DOHH2 (cell line): ENCODE data around the gene JAML.

Source experiments
- H3F3A ChIP-seq: fragments of 200-600 bp; sonication (generic), shearing (Covaris generic); 2 replicates; pipeline ENCODE4 v1.6.0; 2016; ENCODE audit warnings: antibody characterized with exemption, mild to moderate bottlenecking; ENCODE audit not compliant: control insufficient read depth, insufficient read depth
- H3K27ac ChIP-seq: fragments of 200-600 bp; sonication (generic); 2 replicates; pipeline ENCODE4 v1.5.1; 2014; ENCODE audit warnings: low read depth, mild to moderate bottlenecking, low read length, moderate library complexity
- H3K27me3 ChIP-seq: fragments of 200-600 bp; sonication (generic); 2 replicates; pipeline ENCODE4 v1.6.1; 2014; ENCODE audit warnings: mild to moderate bottlenecking, low read length, mixed read lengths; ENCODE audit not compliant: control insufficient read depth
- H3K36me3 ChIP-seq: fragments of 200-600 bp; sonication (generic); 2 replicates; pipeline ENCODE4 v1.6.1; 2014; ENCODE audit warnings: mild to moderate bottlenecking, low read length, moderate library complexity, mixed read lengths; ENCODE audit not compliant: control insufficient read depth
- H3K4me1 ChIP-seq: fragments of 200-600 bp; sonication (generic); 2 replicates; pipeline ENCODE4 v1.6.1; 2014; ENCODE audit warnings: mild to moderate bottlenecking, low read length, mixed read lengths; ENCODE audit not compliant: control insufficient read depth
- H3K4me2 ChIP-seq: fragments of 200-600 bp; sonication (generic); 2 replicates; pipeline ENCODE4 v1.6.0; 2014; ENCODE audit warnings: mild to moderate bottlenecking, low read length, moderate library complexity
- H3K4me3 ChIP-seq: fragments of 200-600 bp; sonication (generic); 2 replicates; pipeline ENCODE4 v1.5.1; 2014; ENCODE audit warnings: mild to moderate bottlenecking, low read length, mixed read lengths
- H3K79me2 ChIP-seq: fragments of 200-600 bp; sonication (generic); 2 replicates; pipeline ENCODE4 v1.6.1; 2014; ENCODE audit warnings: mild to moderate bottlenecking, low read length, mixed read lengths; ENCODE audit not compliant: control insufficient read depth
- H3K9me2 ChIP-seq: fragments of 200-600 bp; sonication (generic); replicated peaks from 2 replicates; pipeline ENCODE4 v1.6.1; 2014; ENCODE audit warnings: mild to moderate bottlenecking, low read length, mixed read lengths; ENCODE audit not compliant: control insufficient read depth
- H3K9me3 ChIP-seq: fragments of 200-600 bp; sonication (generic); 2 replicates; pipeline ENCODE4 v1.6.1; 2014; ENCODE audit warnings: antibody characterized with exemption, low read length, mixed read lengths; ENCODE audit not compliant: control insufficient read depth, insufficient read depth
- H4K20me1 ChIP-seq: fragments of 200-600 bp; sonication (generic); 2 replicates; pipeline ENCODE4 v1.6.0; 2014; ENCODE audit warnings: low read depth, mild to moderate bottlenecking, antibody characterized with exemption, low read length, moderate library complexity; ENCODE audit not compliant: control insufficient read depth, insufficient read depth
- CTCF ChIP-seq: fragments of 200-600 bp; sonication (generic); IDR thresholded peaks from one replicate; pipeline ENCODE4 v1.5.1; 2014; ENCODE audit warnings: antibody characterized with exemption, mild to moderate bottlenecking, low read depth, low read length; ENCODE audit not compliant: poor library complexity, severe bottlenecking
- EZH2phosphoT487 ChIP-seq: fragments of 200-600 bp; sonication (generic); IDR thresholded peaks from 2 replicates; pipeline ENCODE4 v1.6.1; 2017; ENCODE audit warnings: borderline replicate concordance, mild to moderate bottlenecking, antibody characterized with exemption, low read length, moderate library complexity, mixed read lengths

Gene JAML

GRCh38 chr11:118240999-118241763 is 16.4 kb upstream of the JAML start:
- no peak overlapping the region for H3K4me3 ChIP-seq
- no peak overlapping the region for H3K27ac ChIP-seq
- H3K4me1 ChIP-seq: peaks cover 34% of the 10 kb centered on the region
- no peaks in the 10 kb centered on the region for H4K20me1 ChIP-seq
- H3K4me2 ChIP-seq: no peak overlapping the region
- TF ChIP-seq EZH2phosphoT487 (no peak), CTCF (no peak)
- no peaks in the 10 kb centered on the region for H3K9me3 ChIP-seq
- H3K79me2 ChIP-seq: no peaks in the 10 kb centered on the region
- H3K36me3 ChIP-seq: no peaks in the 10 kb centered on the region
- no peaks in the 10 kb centered on the region for H3F3A ChIP-seq
- H3K9me2 ChIP-seq: no peaks in the 10 kb centered on the region
- H3K27me3 ChIP-seq: no peaks in the 10 kb centered on the region

GRCh38 chr11:118239509-118240205 is 14.8 kb upstream of the JAML start:
- no peaks in the 10 kb centered on the region for H3K9me2 ChIP-seq
- no peak for TF ChIP-seq EZH2phosphoT487
- TF ChIP-seq CTCF: no peak
- H4K20me1 ChIP-seq: no peaks in the 10 kb centered on the region
- no peaks in the 10 kb centered on the region for H3F3A ChIP-seq
- no peak overlapping the region for H3K4me3 ChIP-seq
- no peaks in the 10 kb centered on the region for H3K36me3 ChIP-seq
- H3K27me3 ChIP-seq: no peaks in the 10 kb centered on the region
- peaks cover 23% of the 10 kb centered on the region for H3K4me1 ChIP-seq
- no peak overlapping the region for H3K4me2 ChIP-seq
- no peak overlapping the region for H3K27ac ChIP-seq
- no peaks in the 10 kb centered on the region for H3K79me2 ChIP-seq
- H3K9me3 ChIP-seq: no peaks in the 10 kb centered on the region

DNA sequence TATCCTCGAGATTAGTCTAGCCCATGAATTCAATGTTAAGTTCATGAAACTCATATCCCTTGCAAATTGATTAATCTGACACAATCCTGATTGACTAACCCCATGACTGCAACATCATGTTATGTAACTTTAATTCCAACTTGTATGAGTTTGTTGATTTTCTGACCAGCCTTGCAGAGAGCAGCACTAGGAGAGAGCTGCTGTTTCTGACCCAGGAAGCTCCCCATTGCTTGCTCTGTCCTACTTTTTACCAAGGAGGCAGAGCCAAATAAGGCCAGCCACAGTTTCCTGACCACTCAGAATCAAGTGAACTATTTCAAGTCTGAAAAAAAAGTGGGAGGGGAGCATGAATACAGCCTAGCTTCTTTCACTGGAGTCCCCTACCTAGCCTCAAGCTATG is 14.1 kb upstream of the JAML start:
- no peaks in the 10 kb centered on the region for H3K27me3 ChIP-seq
- no peak overlapping the region for H3K27ac ChIP-seq
- no peak overlapping the region for H3K4me2 ChIP-seq
- H3K36me3 ChIP-seq: no peaks in the 10 kb centered on the region
- H3K9me2 ChIP-seq: no peaks in the 10 kb centered on the region
- no peaks in the 10 kb centered on the region for H3K79me2 ChIP-seq
- peaks cover 23% of the 10 kb centered on the region for H3K4me1 ChIP-seq
- H3K9me3 ChIP-seq: no peaks in the 10 kb centered on the region
- no peaks in the 10 kb centered on the region for H4K20me1 ChIP-seq
- H3K4me3 ChIP-seq: no peak overlapping the region
- H3F3A ChIP-seq: no peaks in the 10 kb centered on the region
- TF ChIP-seq CTCF (no peak), EZH2phosphoT487 (no peak)
